Measurements from ENCODE around the gene TPST1. TPM values are rescaled to one million over a fixed set of nuclear protein-coding genes. Genes with fewer than 3 reads are reported as not detected.
"Not testable (repeated sequence)": the region's sequence is repeated elsewhere in the genome, so short reads cannot be mapped to it uniquely, and the experiment has no call there.

Gene TPST1
- total RNA-seq, 1 experiment from 2014 or later = 29.0 TPM

DNA sequence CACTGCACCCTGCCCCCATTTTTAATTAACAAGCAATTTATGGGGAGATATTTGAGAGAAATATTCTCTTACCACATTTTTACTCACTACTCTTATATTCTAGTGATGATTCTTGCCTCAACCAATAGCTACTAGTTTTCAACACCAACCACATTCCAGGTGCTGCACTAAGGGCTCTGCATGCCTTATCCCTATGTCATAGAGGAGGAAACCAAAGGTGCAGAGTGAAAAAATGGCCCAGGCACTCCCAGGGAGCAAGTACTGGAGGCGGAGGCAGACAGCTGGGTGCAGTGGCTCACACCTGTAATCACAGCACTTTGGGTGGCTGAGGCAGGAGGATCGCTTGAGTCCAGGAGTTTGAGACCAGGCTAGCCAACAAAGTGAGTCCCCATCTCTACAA is 35.5 kb upstream of the TPST1 start:
- intact Hi-C loops (cut with micrococcal nuclease; ENCODE audit: unreplicated experiment) (no loop called here), in situ Hi-C loops (cut with HindIII; ENCODE audit: low pct_unique_long_range_greater_than_20kb, low sequenced_read_pairs) (no loop called here)
- Histone ChIP-seq H3K27ac (ENCODE audit: low read length) (no peak overlapping the region), H3K27me3 (ENCODE audit: control insufficient read depth, insufficient read depth, low read length) (no peaks in the 10 kb centered on the region), H3K4me1 (ENCODE audit: control insufficient read depth, insufficient read depth, low read length) (peaks cover 4% of the 10 kb centered on the region; the same call in 1 of the 2 replicates), H3K4me3 (ENCODE audit: low read depth in 2 of 2, low read length in 2 of 2) (no peak overlapping the region), H3K9me3 (ENCODE audit: control insufficient read depth, insufficient read depth, low read depth, low read length) (no peaks in the 10 kb centered on the region), H3K36me3 (ENCODE audit: control insufficient read depth, insufficient read depth, low read length) (no peaks in the 10 kb centered on the region)
- ChIA-PET CTCF (no interaction called here), POLR2A (no interaction called here)
- TF ChIP-seq SIN3A (IDR thresholded peaks at IDR 0.05; ENCODE audit: borderline replicate concordance, insufficient read depth, low read depth, low read length) = no peak
- TF ChIP-seq, protein P1, sequence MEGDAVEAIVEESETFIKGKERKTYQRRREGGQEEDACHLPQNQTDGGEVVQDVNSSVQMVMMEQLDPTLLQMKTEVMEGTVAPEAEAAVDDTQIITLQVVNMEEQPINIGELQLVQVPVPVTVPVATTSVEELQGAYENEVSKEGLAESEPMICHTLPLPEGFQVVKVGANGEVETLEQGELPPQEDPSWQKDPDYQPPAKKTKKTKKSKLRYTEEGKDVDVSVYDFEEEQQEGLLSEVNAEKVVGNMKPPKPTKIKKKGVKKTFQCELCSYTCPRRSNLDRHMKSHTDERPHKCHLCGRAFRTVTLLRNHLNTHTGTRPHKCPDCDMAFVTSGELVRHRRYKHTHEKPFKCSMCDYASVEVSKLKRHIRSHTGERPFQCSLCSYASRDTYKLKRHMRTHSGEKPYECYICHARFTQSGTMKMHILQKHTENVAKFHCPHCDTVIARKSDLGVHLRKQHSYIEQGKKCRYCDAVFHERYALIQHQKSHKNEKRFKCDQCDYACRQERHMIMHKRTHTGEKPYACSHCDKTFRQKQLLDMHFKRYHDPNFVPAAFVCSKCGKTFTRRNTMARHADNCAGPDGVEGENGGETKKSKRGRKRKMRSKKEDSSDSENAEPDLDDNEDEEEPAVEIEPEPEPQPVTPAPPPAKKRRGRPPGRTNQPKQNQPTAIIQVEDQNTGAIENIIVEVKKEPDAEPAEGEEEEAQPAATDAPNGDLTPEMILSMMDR (IDR thresholded peaks at IDR 0.05) = no peak
- no peak for ATAC-seq
- BruUV-seq (replicated peaks) = no TSS peak
- no peak for DNase-seq (ENCODE audit: low read depth, low spot score)

DNA sequence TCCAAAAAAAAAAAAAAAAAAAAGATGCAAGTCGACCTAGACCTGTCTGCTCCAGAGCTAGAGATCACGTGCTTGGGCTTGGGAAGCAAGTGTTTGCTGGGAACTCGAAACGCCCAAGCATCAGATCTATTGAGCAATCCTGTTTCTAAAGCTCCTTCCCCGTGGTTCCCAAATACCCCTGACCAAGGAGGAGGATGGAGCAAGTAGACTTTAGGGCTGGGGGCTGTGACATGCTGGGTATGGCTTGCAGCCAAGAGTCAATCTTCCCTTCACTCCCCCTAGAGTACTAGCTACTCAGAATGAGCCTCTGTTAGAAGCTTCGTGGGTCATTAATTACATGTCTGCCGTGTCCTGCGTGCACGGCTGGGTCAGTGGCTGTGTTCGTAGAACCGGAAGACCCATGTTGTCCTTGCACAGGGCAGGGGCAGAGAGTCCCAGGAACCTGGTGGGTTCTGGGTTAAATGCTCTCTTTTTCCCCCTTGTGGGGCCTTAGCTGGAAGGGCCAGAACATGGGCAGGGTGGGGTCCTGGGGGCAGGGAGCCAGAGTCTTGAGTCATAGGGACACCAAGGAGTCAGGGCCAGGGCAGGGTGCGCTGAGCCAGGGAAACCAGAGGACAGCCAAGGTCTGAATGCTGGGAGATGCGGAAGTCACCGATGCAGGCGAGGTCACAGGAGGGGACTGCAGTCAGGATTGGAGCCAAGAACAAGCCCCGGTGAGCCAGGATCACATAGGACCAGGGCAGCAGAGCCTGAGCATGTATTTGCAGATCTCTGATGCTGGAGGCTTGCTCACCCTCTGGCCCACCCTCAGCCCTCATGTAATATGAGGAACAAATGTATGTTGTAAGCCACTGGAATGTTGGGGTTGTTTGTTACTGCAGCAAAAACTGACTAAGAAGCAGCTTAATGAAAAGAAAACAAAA is 34.6 kb upstream of the TPST1 start:
- Histone ChIP-seq H3K27me3 (ENCODE audit: control insufficient read depth, insufficient read depth, low read length) (no peaks in the 10 kb centered on the region), H3K36me3 (ENCODE audit: control insufficient read depth, insufficient read depth, low read length) (no peaks in the 10 kb centered on the region), H3K27ac (ENCODE audit: low read length) (no peak overlapping the region), H3K4me3 (ENCODE audit: low read depth in 2 of 2, low read length in 2 of 2) (no peak overlapping the region), H3K4me1 (ENCODE audit: control insufficient read depth, insufficient read depth, low read length) (peaks cover 4% of the 10 kb centered on the region; the same call in 1 of the 2 replicates), H3K9me3 (ENCODE audit: control insufficient read depth, insufficient read depth, low read depth, low read length) (no peaks in the 10 kb centered on the region)
- BruUV-seq (replicated peaks) = no TSS peak
- intact Hi-C loops (cut with micrococcal nuclease; ENCODE audit: unreplicated experiment) = no loop called here
- CTCF ChIA-PET = no interaction called here
- POLR2A ChIA-PET = interaction anchor here (0.6 kb wide), 1 partner anchor 247 kb away, joined by 13 read pairs; no protein-coding TSS in a partner anchor
- peak; percentile 44; the same call in 1 of the 2 replicates for ATAC-seq
- in situ Hi-C loops (cut with HindIII; ENCODE audit: low pct_unique_long_range_greater_than_20kb, low sequenced_read_pairs) = no loop called here
- DNase-seq (ENCODE audit: low read depth, low spot score) = no peak
- TF ChIP-seq, protein P1 (IDR thresholded peaks at IDR 0.05) = no peak
- no peak for TF ChIP-seq SIN3A (IDR thresholded peaks at IDR 0.05; ENCODE audit: borderline replicate concordance, insufficient read depth, low read depth, low read length)
- no peak for TF ChIP-seq TCF7L2 (IDR thresholded peaks at IDR 0.05; ENCODE audit: low read depth, low read length)
- TF ChIP-seq POLR2AphosphoS5 (IDR thresholded peaks at IDR 0.05; ENCODE audit: low read depth, low read length) = no peak
- TF ChIP-seq, protein P2, sequence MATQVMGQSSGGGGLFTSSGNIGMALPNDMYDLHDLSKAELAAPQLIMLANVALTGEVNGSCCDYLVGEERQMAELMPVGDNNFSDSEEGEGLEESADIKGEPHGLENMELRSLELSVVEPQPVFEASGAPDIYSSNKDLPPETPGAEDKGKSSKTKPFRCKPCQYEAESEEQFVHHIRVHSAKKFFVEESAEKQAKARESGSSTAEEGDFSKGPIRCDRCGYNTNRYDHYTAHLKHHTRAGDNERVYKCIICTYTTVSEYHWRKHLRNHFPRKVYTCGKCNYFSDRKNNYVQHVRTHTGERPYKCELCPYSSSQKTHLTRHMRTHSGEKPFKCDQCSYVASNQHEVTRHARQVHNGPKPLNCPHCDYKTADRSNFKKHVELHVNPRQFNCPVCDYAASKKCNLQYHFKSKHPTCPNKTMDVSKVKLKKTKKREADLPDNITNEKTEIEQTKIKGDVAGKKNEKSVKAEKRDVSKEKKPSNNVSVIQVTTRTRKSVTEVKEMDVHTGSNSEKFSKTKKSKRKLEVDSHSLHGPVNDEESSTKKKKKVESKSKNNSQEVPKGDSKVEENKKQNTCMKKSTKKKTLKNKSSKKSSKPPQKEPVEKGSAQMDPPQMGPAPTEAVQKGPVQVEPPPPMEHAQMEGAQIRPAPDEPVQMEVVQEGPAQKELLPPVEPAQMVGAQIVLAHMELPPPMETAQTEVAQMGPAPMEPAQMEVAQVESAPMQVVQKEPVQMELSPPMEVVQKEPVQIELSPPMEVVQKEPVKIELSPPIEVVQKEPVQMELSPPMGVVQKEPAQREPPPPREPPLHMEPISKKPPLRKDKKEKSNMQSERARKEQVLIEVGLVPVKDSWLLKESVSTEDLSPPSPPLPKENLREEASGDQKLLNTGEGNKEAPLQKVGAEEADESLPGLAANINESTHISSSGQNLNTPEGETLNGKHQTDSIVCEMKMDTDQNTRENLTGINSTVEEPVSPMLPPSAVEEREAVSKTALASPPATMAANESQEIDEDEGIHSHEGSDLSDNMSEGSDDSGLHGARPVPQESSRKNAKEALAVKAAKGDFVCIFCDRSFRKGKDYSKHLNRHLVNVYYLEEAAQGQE (IDR thresholded peaks at IDR 0.05; ENCODE audit: insufficient read depth in 1 of 2, low read depth in 2 of 2, low read length in 1 of 2) = no peak

DNA sequence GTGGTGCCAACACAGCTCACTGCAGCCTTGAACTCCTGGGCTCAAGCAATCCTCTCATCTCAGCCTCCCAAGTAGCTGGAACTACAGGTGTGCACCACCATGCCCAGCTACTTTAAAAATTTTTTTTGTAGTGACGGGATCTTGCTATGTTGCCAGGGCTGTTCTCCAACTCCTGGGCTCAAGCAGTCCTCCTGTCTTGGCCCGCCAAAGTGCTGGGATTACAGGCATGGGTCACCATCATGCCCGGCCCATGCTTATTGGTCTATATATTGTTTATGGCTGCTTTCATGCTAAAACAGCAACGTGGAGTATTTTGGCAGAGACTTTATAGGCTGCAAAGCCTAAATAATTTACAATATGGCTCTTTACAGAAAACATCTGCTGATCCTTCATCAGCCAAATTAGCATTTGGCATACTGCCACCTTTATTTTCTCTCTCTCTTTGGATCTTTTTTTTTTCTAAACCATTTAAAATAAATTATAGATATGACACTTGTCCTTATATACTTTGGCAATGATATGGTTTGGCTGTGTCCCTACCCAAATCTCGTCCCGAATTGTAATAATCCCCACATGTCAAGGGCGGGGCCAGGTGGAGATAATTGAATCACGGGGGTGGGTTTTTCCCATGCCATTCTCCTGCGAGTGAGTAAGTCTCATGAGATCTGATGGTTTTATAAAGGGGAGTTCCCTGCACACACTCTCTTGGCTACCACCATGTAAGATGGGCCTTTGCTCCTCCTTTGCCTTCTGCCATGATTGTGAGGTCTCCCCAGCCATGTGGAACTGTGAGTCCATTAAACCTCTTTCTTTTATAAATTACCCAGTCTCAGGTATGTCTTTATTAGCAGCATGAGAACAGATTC is 32.4 kb upstream of the TPST1 start:
- in situ Hi-C loops (cut with HindIII; ENCODE audit: low pct_unique_long_range_greater_than_20kb, low sequenced_read_pairs) = not testable (repeated sequence)

More for the DNA sequence above, 32.4 kb upstream of the TPST1 start:
- H3K4me3 ChIP-seq (ENCODE audit: low read depth in 2 of 2, low read length in 2 of 2); CTCF ChIA-PET; H3K27me3 ChIP-seq (ENCODE audit: control insufficient read depth, insufficient read depth, low read length); H3K9me3 ChIP-seq (ENCODE audit: control insufficient read depth, insufficient read depth, low read depth, low read length); BruUV-seq (replicated peaks); POLR2A ChIA-PET; H3K36me3 ChIP-seq (ENCODE audit: control insufficient read depth, insufficient read depth, low read length); intact Hi-C loops (cut with micrococcal nuclease; ENCODE audit: unreplicated experiment); H3K27ac ChIP-seq (ENCODE audit: low read length); H3K4me1 ChIP-seq (ENCODE audit: control insufficient read depth, insufficient read depth, low read length); DNase-seq (ENCODE audit: low read depth, low spot score); ATAC-seq: not testable (repeated sequence)
